MM.1S (cell line): Measurements from ENCODE around the gene PASK.
"Not testable (repeated sequence)": the region's sequence is repeated elsewhere in the genome, so short reads cannot be mapped to it uniquely, and the experiment has no call there.

Experiments
- DNase-seq: peaks from one replicate; pipeline ENCODE4 v3.0.0-alpha.2; 2015
- H2AFZ ChIP-seq: fragments of 300-600 bp; sonication (generic); 2 replicates; pipeline ENCODE4 v1.6.0; 2016; ENCODE audit warnings: antibody characterized with exemption, low read length
- H3F3A ChIP-seq: fragments of 300-600 bp; sonication (generic); 2 replicates; pipeline ENCODE4 v1.6.1; 2016; ENCODE audit warnings: mild to moderate bottlenecking, antibody characterized with exemption, low read length, moderate library complexity, mixed read lengths; ENCODE audit not compliant: insufficient read depth
- H3K27ac ChIP-seq: fragments of 300-600 bp; sonication (generic); 2 replicates; pipeline ENCODE4 v1.5.1; 2016; ENCODE audit warnings: mild to moderate bottlenecking, low read length
- H3K27me3 ChIP-seq: fragments of 300-600 bp; sonication (generic); replicated peaks from 2 replicates; pipeline ENCODE4 v1.6.0; 2016; ENCODE audit warnings: low read length; ENCODE audit not compliant: insufficient read depth
- H3K36me3 ChIP-seq: fragments of 300-600 bp; sonication (generic); replicated peaks from 2 replicates; pipeline ENCODE4 v1.6.1; 2016; ENCODE audit warnings: mild to moderate bottlenecking, low read length, mixed read lengths; ENCODE audit not compliant: insufficient read depth
- H3K4me1 ChIP-seq: fragments of 300-600 bp; sonication (generic); 2 replicates; pipeline ENCODE4 v1.6.1; 2016; ENCODE audit warnings: low read length, mixed read lengths
- H3K4me2 ChIP-seq: fragments of 300-600 bp; sonication (generic); 2 replicates; pipeline ENCODE4 v1.6.0; 2016; ENCODE audit warnings: low read depth, low read length
- H3K4me3 ChIP-seq: fragments of 300-600 bp; sonication (generic); 2 replicates; pipeline ENCODE4 v1.5.1; 2016; ENCODE audit warnings: low read length, mixed read lengths
- H3K79me2 ChIP-seq: fragments of 300-600 bp; sonication (generic); 2 replicates; pipeline ENCODE4 v1.6.1; 2016; ENCODE audit warnings: mixed run types, low read length, mixed read lengths
- H3K9ac ChIP-seq: fragments of 300-600 bp; sonication (generic); 2 replicates; pipeline ENCODE4 v1.6.1; 2016; ENCODE audit warnings: low read length, mixed read lengths
- H3K9me2 ChIP-seq: fragments of 300-600 bp; sonication (generic); replicated peaks from 2 replicates; pipeline ENCODE4 v1.6.1; 2016; ENCODE audit warnings: mild to moderate bottlenecking, low read length, mixed read lengths; ENCODE audit not compliant: insufficient read depth
- H3K9me3 ChIP-seq: fragments of 300-600 bp; sonication (generic); replicated peaks from 2 replicates; pipeline ENCODE4 v1.6.1; 2016; ENCODE audit warnings: mild to moderate bottlenecking, low read length, mixed read lengths; ENCODE audit not compliant: insufficient read depth
- H4K20me1 ChIP-seq: fragments of 300-600 bp; sonication (generic); 2 replicates; pipeline ENCODE4 v1.6.1; 2016; ENCODE audit warnings: mild to moderate bottlenecking, low read length, moderate library complexity, mixed read lengths; ENCODE audit not compliant: insufficient read depth
- CTCF ChIP-seq: fragments of 300-600 bp; sonication (generic); IDR thresholded peaks from 2 replicates; pipeline ENCODE4 v1.5.1; 2016; ENCODE audit warnings: antibody characterized with exemption, low read length, mixed read lengths
- EZH2 ChIP-seq: fragments of 300-600 bp; sonication (generic); optimal IDR thresholded peaks from 2 replicates; pipeline ENCODE3; 2017; ENCODE audit warnings: low read depth, mild to moderate bottlenecking, antibody characterized with exemption, low read length, mixed read lengths
- EZH2phosphoT487 ChIP-seq: fragments of 300-600 bp; sonication (generic); IDR thresholded peaks from 2 replicates; pipeline ENCODE4 v1.6.1; 2018; ENCODE audit warnings: antibody characterized with exemption, low read length

The PASK gene

GRCh38 chr2:241094172-241094571 is 55.1 kb downstream of the PASK start:
- H3K9ac ChIP-seq, result no peak overlapping the region
- H4K20me1 ChIP-seq, result no peaks in the 10 kb centered on the region
- H3K4me1 ChIP-seq, result 0 out of 2 replicates have a peak, but pooled peaks cover 3% of the 10 kb centered on the region
- DNase-seq, result no peak
- no peaks in the 10 kb centered on the region for H3K9me2 ChIP-seq
- peaks cover 14% of the 10 kb centered on the region for H3K79me2 ChIP-seq
- no peak overlapping the region for H2AFZ ChIP-seq
- no peak overlapping the region for H3K4me3 ChIP-seq
- no peaks in the 10 kb centered on the region for H3K27me3 ChIP-seq
- no peak overlapping the region for H3K4me2 ChIP-seq
- H3F3A ChIP-seq, result no peaks in the 10 kb centered on the region
- H3K9me3 ChIP-seq, result no peaks in the 10 kb centered on the region
- no peak overlapping the region for H3K27ac ChIP-seq
- H3K36me3 ChIP-seq, result 0 out of 2 replicates have a peak, but pooled peaks cover 6% of the 10 kb centered on the region
- TF ChIP-seq CTCF (no peak), EZH2 (no peak), EZH2phosphoT487 (no peak)

- H3K36me3 ChIP-seq, H2AFZ ChIP-seq, H3K9me3 ChIP-seq, H3K27ac ChIP-seq, DNase-seq, H3K9me2 ChIP-seq, H3K4me3 ChIP-seq, H3K79me2 ChIP-seq, H4K20me1 ChIP-seq, H3K27me3 ChIP-seq, H3F3A ChIP-seq, H3K9ac ChIP-seq, H3K4me2 ChIP-seq, H3K4me1 ChIP-seq: not testable (repeated sequence)
These were observed 56.0 kb downstream of the PASK start for GRCh38 chr2:241093133-241093781.

- Histone ChIP-seq H2AFZ (no peak overlapping the region), H3K27me3 (no peaks in the 10 kb centered on the region), H3K9me2 (no peaks in the 10 kb centered on the region), H3K79me2 (0 out of 2 replicates have a peak, but pooled peaks cover 6% of the 10 kb centered on the region), H3K9me3 (no peaks in the 10 kb centered on the region), H3K36me3 (0 out of 2 replicates have a peak, but pooled peaks cover 6% of the 10 kb centered on the region), H3K9ac (no peak overlapping the region), H3K4me3 (no peak overlapping the region), H3K27ac (no peak overlapping the region), H4K20me1 (no peaks in the 10 kb centered on the region), H3F3A (no peaks in the 10 kb centered on the region), H3K4me2 (no peak overlapping the region), H3K4me1 (0 out of 2 replicates have a peak, but pooled peaks cover 3% of the 10 kb centered on the region)
- DNase-seq, result no peak
- TF ChIP-seq EZH2phosphoT487, result no peak
- TF ChIP-seq EZH2, result no peak
- no peak for TF ChIP-seq CTCF
These were observed 56.6 kb downstream of the PASK start for GRCh38 chr2:241092677-241093076.

GRCh38 chr2:241091734-241092445 is 57.4 kb downstream of the PASK start:
- Histone ChIP-seq H4K20me1 (no peaks in the 10 kb centered on the region), H3K9ac (no peak overlapping the region), H3K36me3 (0 out of 2 replicates have a peak, but pooled peaks cover 6% of the 10 kb centered on the region), H3F3A (no peaks in the 10 kb centered on the region), H3K9me3 (no peaks in the 10 kb centered on the region), H3K4me1 (0 out of 2 replicates have a peak, but pooled peaks cover 3% of the 10 kb centered on the region), H3K79me2 (no peaks in the 10 kb centered on the region), H2AFZ (no peak overlapping the region), H3K9me2 (no peaks in the 10 kb centered on the region), H3K27me3 (no peaks in the 10 kb centered on the region), H3K4me2 (no peak overlapping the region), H3K4me3 (no peak overlapping the region), H3K27ac (no peak overlapping the region)
- DNase-seq, result no peak
- no peak for TF ChIP-seq EZH2phosphoT487
- no peak for TF ChIP-seq CTCF
- TF ChIP-seq EZH2, result no peak
